Hepatocyte (in vitro differentiated cells): ENCODE data around the gene DHPS.

ENCODE experiments used
- EZH2 ChIP-seq: fragments of 200-600 bp; sonication (generic); IDR thresholded peaks from 2 replicates; pipeline ENCODE4 v1.6.1; 2016; ENCODE audit warnings: antibody characterized with exemption, mild to moderate bottlenecking, borderline replicate concordance
- TF ChIP-seq, protein P1 (sequence below): fragments of 200-600 bp; sonication (generic); IDR thresholded peaks from 2 replicates; pipeline ENCODE4 v1.5.1; 2016; ENCODE audit warnings: antibody characterized with exemption, mild to moderate bottlenecking; ENCODE audit not compliant: poor library complexity

DNA sequence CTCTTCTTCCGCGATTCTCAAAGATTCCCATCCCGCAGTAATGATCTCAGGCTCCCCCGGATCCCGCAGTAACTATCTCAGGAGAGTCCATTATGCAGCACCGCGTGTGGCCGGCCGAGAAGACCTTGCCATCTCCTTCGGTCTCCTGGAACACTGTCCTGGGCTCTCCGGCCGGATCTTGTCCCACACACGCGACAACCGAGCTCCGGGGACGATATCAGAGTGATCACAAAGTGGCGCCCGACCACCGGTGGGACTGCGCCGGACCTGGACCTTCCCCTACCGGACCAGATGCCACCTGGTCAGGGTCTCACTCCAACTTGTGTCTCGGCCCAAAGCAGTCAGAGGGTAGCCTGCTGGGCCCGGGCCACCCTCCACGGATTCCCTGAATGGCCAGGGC, 39.2 kb downstream of the DHPS start:
- TF ChIP-seq, protein P1, sequence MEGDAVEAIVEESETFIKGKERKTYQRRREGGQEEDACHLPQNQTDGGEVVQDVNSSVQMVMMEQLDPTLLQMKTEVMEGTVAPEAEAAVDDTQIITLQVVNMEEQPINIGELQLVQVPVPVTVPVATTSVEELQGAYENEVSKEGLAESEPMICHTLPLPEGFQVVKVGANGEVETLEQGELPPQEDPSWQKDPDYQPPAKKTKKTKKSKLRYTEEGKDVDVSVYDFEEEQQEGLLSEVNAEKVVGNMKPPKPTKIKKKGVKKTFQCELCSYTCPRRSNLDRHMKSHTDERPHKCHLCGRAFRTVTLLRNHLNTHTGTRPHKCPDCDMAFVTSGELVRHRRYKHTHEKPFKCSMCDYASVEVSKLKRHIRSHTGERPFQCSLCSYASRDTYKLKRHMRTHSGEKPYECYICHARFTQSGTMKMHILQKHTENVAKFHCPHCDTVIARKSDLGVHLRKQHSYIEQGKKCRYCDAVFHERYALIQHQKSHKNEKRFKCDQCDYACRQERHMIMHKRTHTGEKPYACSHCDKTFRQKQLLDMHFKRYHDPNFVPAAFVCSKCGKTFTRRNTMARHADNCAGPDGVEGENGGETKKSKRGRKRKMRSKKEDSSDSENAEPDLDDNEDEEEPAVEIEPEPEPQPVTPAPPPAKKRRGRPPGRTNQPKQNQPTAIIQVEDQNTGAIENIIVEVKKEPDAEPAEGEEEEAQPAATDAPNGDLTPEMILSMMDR, result no peak
- no peak for TF ChIP-seq EZH2
